Progenitor cell of endocrine pancreas (in vitro differentiated cells): ENCODE measurements around the gene DLX1. TPM values are rescaled to one million over a fixed set of nuclear protein-coding genes. Genes with fewer than 3 reads are reported as not detected.
"Not testable (repeated sequence)": the region's sequence is repeated elsewhere in the genome, so short reads cannot be mapped to it uniquely, and the experiment has no call there.

Source experiments
- DNase-seq: peaks from one replicate; pipeline ENCODE4 v3.0.0; 2021; ENCODE audit warnings: low spot score; ENCODE audit not compliant: unreplicated experiment
- H3K27ac Mint-ChIP-seq: 2 replicates; pipeline ENCODE4 v1.8.0; 2021; ENCODE audit warnings: mild to moderate bottlenecking, moderate library complexity, mixed read lengths
- H3K27me3 Mint-ChIP-seq: 2 replicates; pipeline ENCODE4 v1.8.0; 2021; ENCODE audit warnings: mixed read lengths
- H3K36me3 Mint-ChIP-seq: 2 replicates; pipeline ENCODE4 v1.8.0; 2022; ENCODE audit warnings: mixed read lengths; ENCODE audit not compliant: insufficient read depth
- H3K4me1 Mint-ChIP-seq: 2 replicates; pipeline ENCODE4 v1.8.0; 2021; ENCODE audit warnings: low read depth, mixed read lengths
- H3K4me3 Mint-ChIP-seq: 2 replicates; pipeline ENCODE4 v1.8.0; 2021; ENCODE audit warnings: low read depth, mild to moderate bottlenecking, moderate library complexity, mixed read lengths
- H3K9me3 Mint-ChIP-seq: 2 replicates; pipeline ENCODE4 v1.8.0; 2021; ENCODE audit warnings: low read depth, mixed read lengths
- CTCF ChIP-seq: fragments of 200-600 bp; sonication (generic); IDR thresholded peaks from one replicate; pipeline ENCODE4 v1.5.0; 2021; ENCODE audit warnings: antibody characterized with exemption, mild to moderate bottlenecking; ENCODE audit not compliant: unreplicated experiment
- total RNA-seq: library from RNA; stranded (reverse); gene quantifications from 2 replicates; pipeline ENCODE4 v1.2.1, GENCODE V29; 2021

The DLX1 gene
- total RNA-seq, 1 donor from 2014 or later, result 1.7 TPM

- DNase-seq, result no peak
- Mint-ChIP-seq H3K4me3 (no peak overlapping the region), H3K27me3 (peaks cover 56% of the 10 kb centered on the region), H3K4me1 (peaks cover 2% of the 10 kb centered on the region), H3K27ac (no peak overlapping the region), H3K36me3 (no peaks in the 10 kb centered on the region), H3K9me3 (no peaks in the 10 kb centered on the region)
- TF ChIP-seq CTCF, result no peak
Observed at GRCh38 chr2:172109988-172110811, 24.9 kb downstream of the DLX1 start.

GRCh38 chr2:172113617-172114016 lies 28.3 kb downstream of the DLX1 start:
- no peak for TF ChIP-seq CTCF
- Mint-ChIP-seq H3K4me3 (no peak overlapping the region), H3K36me3 (no peaks in the 10 kb centered on the region), H3K27ac (no peak overlapping the region), H3K27me3 (peaks cover 30% of the 10 kb centered on the region), H3K9me3 (no peaks in the 10 kb centered on the region), H3K4me1 (no peaks in the 10 kb centered on the region)
- DNase-seq, result no peak

GRCh38 chr2:172114176-172114575 lies 28.9 kb downstream of the DLX1 start:
- DNase-seq, H3K27ac Mint-ChIP-seq, H3K4me3 Mint-ChIP-seq, H3K9me3 Mint-ChIP-seq, H3K4me1 Mint-ChIP-seq, H3K36me3 Mint-ChIP-seq: not testable (repeated sequence)
- peaks cover 33% of the 10 kb centered on the region for H3K27me3 Mint-ChIP-seq

- no peak overlapping the region for H3K27ac Mint-ChIP-seq
- H3K4me1 Mint-ChIP-seq, result no peaks in the 10 kb centered on the region
- no peaks in the 10 kb centered on the region for H3K36me3 Mint-ChIP-seq
- H3K4me3 Mint-ChIP-seq, result no peak overlapping the region
- TF ChIP-seq CTCF, result no peak
- peaks cover 33% of the 10 kb centered on the region for H3K27me3 Mint-ChIP-seq
- no peak for DNase-seq
- no peaks in the 10 kb centered on the region for H3K9me3 Mint-ChIP-seq
Observed at GRCh38 chr2:172114579-172114978, 29.3 kb downstream of the DLX1 start.

- no peak for TF ChIP-seq CTCF
- H3K27ac Mint-ChIP-seq, result no peak overlapping the region
- peaks cover 31% of the 10 kb centered on the region for H3K27me3 Mint-ChIP-seq
- no peaks in the 10 kb centered on the region for H3K9me3 Mint-ChIP-seq
- no peaks in the 10 kb centered on the region for H3K36me3 Mint-ChIP-seq
- no peaks in the 10 kb centered on the region for H3K4me1 Mint-ChIP-seq
- no peak for DNase-seq
- no peak overlapping the region for H3K4me3 Mint-ChIP-seq
Observed at GRCh38 chr2:172116107-172116506, 30.8 kb downstream of the DLX1 start.

GRCh38 chr2:172119089-172119488 lies 33.8 kb downstream of the DLX1 start:
- Mint-ChIP-seq H3K27me3 (peaks cover 29% of the 10 kb centered on the region), H3K9me3 (no peaks in the 10 kb centered on the region)
- TF ChIP-seq CTCF, result no peak

More at GRCh38 chr2:172119089-172119488, 33.8 kb downstream of the DLX1 start:
- Mint-ChIP-seq H3K27ac (no peak overlapping the region), H3K36me3 (no peaks in the 10 kb centered on the region), H3K4me3 (no peak overlapping the region), H3K4me1 (no peaks in the 10 kb centered on the region)
- no peak for DNase-seq
